GM19438 (cell line): ENCODE measurements around the gene S100A11.

Source experiments
- ATAC-seq: cut with Tn5 transposase; IDR thresholded peaks from one replicate; pipeline ENCODE4 v1.9.1; 2021; ENCODE audit warnings: low read depth; ENCODE audit not compliant: unreplicated experiment

Gene S100A11

DNA sequence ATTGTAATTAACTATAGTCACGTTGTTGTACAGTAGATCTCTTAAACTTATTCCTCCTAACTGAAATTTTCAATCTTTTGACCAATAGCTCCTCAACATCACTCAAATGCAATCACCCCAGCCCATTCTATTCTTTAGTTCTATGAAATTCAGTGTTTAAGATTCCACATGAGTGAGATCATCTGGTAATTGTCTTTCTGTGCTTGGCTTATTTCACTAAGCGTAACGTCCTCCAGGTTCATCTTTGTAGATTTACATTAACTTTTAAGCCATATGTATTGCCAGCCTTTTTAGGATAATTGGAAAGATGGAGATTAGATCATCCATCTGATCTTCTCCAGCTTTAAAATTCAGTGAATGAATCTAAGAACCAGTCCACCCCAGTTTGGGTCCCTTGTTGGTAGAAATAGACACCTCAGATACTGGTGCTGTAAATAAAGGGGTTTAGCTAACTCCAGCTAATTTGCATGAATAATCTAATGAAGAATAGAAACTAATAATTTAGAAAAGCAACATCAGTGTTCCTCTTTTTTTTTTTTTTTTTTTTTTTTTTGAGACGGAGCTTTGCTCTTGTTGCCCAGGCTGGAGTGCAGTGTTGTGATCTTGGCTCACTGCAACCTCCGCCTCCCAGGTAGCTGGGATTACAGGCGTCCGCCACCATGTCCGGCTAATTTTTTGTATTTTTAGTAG lies 50.2 kb downstream of the S100A11 start:
- ATAC-seq, result no peak

DNA sequence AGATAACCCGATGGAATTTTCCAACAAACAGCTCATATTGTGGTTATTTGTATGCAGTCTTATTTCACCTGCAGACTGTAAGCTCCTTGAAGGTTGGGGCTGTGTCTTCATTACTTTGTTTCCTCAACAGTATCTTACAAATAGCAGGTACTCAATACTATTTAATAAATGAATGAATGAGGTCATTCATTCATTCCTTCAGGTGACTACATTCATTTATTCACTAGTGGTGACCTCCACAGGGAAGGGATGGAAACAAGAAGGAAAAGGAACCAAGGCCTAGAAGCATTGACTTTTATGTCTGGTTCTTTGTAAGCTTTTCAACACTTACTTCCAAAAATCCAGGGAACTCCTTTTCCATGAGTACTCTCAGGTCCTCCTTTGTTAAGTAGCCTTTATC lies 51.0 kb downstream of the S100A11 start:
- no peak for ATAC-seq

DNA sequence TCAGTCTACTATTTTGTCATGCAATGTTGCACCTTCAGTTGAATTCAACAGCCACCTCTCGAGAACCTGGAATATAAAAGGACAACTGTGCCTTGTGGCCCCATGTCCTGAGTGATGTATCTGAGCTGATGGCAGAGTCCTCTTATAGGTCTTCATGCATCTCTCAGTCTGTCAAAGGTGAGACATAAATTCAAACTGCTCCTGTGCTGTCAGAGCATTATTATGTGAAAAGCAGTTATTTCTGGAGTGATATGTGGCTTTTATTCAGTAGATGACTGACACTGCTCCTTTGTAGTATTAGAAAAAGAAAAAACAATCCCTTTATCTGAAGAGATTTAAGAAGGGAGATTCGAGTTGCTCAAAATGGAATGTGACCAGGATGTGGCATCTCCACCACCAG lies 51.5 kb downstream of the S100A11 start:
- no peak for ATAC-seq

DNA sequence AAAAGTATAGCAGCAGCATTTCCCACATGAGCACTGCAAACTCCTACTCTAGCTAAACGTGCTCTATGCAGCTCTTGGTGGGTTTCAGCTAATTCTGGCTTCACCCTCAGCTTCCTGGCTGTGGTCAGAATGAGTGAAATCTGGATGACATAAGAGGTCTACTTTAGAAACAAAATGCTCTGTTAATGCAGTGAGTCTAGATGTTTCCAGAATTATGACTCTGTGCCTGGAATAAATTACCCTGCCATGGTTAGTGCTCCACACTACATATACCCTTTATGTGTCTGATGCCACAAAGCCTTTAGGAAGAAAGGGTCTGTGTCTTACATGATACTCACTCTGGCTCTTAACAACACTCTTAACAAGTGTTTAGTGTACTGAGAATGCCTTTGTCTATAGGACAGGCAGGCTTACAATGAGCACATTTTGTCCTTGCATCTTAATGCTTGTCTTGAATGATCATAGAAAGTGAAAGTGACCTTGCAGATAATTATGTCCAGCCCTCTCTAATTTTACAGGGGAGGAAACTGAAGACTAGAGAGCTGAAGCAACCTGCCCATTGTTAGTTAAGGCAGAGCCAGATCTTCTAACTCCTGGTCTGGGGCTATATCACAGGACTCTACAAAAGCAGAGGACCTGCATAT lies 52.4 kb downstream of the S100A11 start:
- ATAC-seq, result peak; percentile 62
